M059J (cell line): ENCODE measurements around the gene ARL6IP1. TPM values are rescaled to one million over a fixed set of nuclear protein-coding genes. Genes with fewer than 3 reads are reported as not detected.
"Not testable (repeated sequence)": the region's sequence is repeated elsewhere in the genome, so short reads cannot be mapped to it uniquely, and the experiment has no call there.

Experiments used
- DNase-seq: peaks from one replicate; pipeline ENCODE4 v3.0.0-alpha.2; 2012; ENCODE audit warnings: low read depth
- total RNA-seq: library from RNA; depleted of rRNA; stranded (reverse); fragments of >200 nt; shearing (Covaris generic); gene quantifications from 2 replicates; pipeline ENCODE4 v1.2.3, GENCODE V29; 2014; rRNA removed

ARL6IP1 gene
- total RNA-seq, 1 experiment from 2014 or later = 485 TPM

- not testable (repeated sequence) for DNase-seq
Measured at GRCh38 chr16:18759598-18760520, 41.5 kb downstream of the ARL6IP1 start.

GRCh38 chr16:18757960-18758660, 43.2 kb downstream of the ARL6IP1 start:
- not testable (repeated sequence) for DNase-seq

GRCh38 chr16:18756639-18757038, 44.7 kb downstream of the ARL6IP1 start:
- DNase-seq = not testable (repeated sequence)

- not testable (repeated sequence) for DNase-seq
Measured at GRCh38 chr16:18742870-18743269, 58.5 kb downstream of the ARL6IP1 start.

Other genes with a start within 250 kb of the ARL6IP1 start
- 136 and 209 TPM in 2 replicates for gene NOMO2, start 239.5 kb downstream of the ARL6IP1 start, total RNA-seq
- gene RPS15A, start 11.2 kb downstream of the ARL6IP1 start, total RNA-seq = 1,701 and 1,980 TPM in 2 replicates
- 16.0 and 34.7 TPM in 2 replicates for gene SMG1, start 124.9 kb upstream of the ARL6IP1 start, total RNA-seq
- 0.20 and 0.71 TPM in 2 replicates for gene TMC7, start 182.4 kb upstream of the ARL6IP1 start, total RNA-seq